Measurements from ENCODE around the gene KDM2B. TPM values are rescaled to one million over a fixed set of nuclear protein-coding genes. Genes with fewer than 3 reads are reported as not detected.

KDM2B gene
- total and polyA plus RNA-seq, 2 donors (not counting 3 experiments of a cell fraction or from before 2014, with no cell fraction given), result 26.8 to 37.3 TPM

- Histone ChIP-seq H3K36me3 (ENCODE audit: control insufficient read depth in 2 of 2, extremely low read depth in 1 of 2, insufficient read depth in 2 of 2, low read length in 2 of 2) (peaks cover 24 to 30% of the 10 kb centered on the region in 2 experiments), H3K9me3 (replicated peaks; ENCODE audit: control insufficient read depth, insufficient read depth, low read length) (no peaks in the 10 kb centered on the region), H3K79me2 (ENCODE audit: control insufficient read depth, insufficient read depth, low read length) (no peaks in the 10 kb centered on the region), H3K27me3 (ENCODE audit: control insufficient read depth in 2 of 2, insufficient read depth in 2 of 2, low read length in 2 of 2) (no peaks in the 10 kb centered on the region), H3K4me1 (ENCODE audit: control insufficient read depth, extremely low read depth, insufficient read depth, low read length) (no peaks in the 10 kb centered on the region), H3K4me2 (ENCODE audit: insufficient read depth, low read length) (no peak overlapping the region), H4K20me1 (replicated peaks; ENCODE audit: control insufficient read depth, extremely low read depth, insufficient read depth, low read length) (no peaks in the 10 kb centered on the region), H3K9me1 (replicated peaks; ENCODE audit: control insufficient read depth, extremely low read depth, insufficient read depth, low read length) (no peaks in the 10 kb centered on the region), H3K27ac (ENCODE audit: insufficient read depth, low read depth, low read length) (no peak overlapping the region), H2AFZ (ENCODE audit: low read depth, low read length) (no peak overlapping the region), H3K9ac (replicated peaks; ENCODE audit: extremely low read depth, insufficient read depth, low read length) (no peak overlapping the region), H3K4me3 (replicated peaks in 1 of 3; ENCODE audit: insufficient read depth in 1 of 3, low read depth in 1 of 3, low read length in 3 of 3) (no peak overlapping the region)
- POLR2A ChIA-PET, result no interaction called here
- TF ChIP-seq MYC (IDR thresholded peaks at IDR 0.05; ENCODE audit: low read depth, low read length) (no peak), POLR2AphosphoS5 (IDR thresholded peaks at IDR 0.05; ENCODE audit: insufficient read depth, low read depth, low read length) (no peak), MAX (IDR thresholded peaks at IDR 0.05; ENCODE audit: insufficient read depth, insufficient read length) (no peak), POLR2A (IDR thresholded peaks at IDR 0.05; ENCODE audit: low read depth, low read length) (no peak), GATA2 (IDR thresholded peaks at IDR 0.05; ENCODE audit: insufficient read depth, insufficient read length, low read depth, low read length) (no peak), JUN (IDR thresholded peaks at IDR 0.05; ENCODE audit: borderline replicate concordance, insufficient read depth, insufficient read length, low read depth) (no peak), CTCF (IDR thresholded peaks at IDR 0.05; ENCODE audit: extremely low read depth in 1 of 2, insufficient read depth in 1 of 2, low read depth in 1 of 2, low read length in 2 of 2) (no peak), EZH2 (IDR thresholded peaks at IDR 0.05; ENCODE audit: borderline replicate concordance, low read depth, low read length, severe bottlenecking) (no peak), FOS (IDR thresholded peaks at IDR 0.05; ENCODE audit: borderline replicate concordance, insufficient read depth, low read length) (no peak)
- no peak for FAIRE-seq
- BruUV-seq (replicated peaks), result no TSS peak
- dilution Hi-C loops (cut with MboI; ENCODE audit: extremely low pct_ligation_motif_present, low sequenced_read_pairs), result no loop called here
- intact Hi-C loops (cut with micrococcal nuclease), result no loop called here
- no peak for DNase-seq (ENCODE audit: low read depth, low spot score)
- CTCF ChIA-PET, result interaction anchor here (1.1 to 2.8 kb wide), 2 partner anchors 15 to 83 kb away, joined by 3 to 11 read pairs; no protein-coding TSS in a partner anchor
Observed at GRCh38 chr12:121417847-121418246, 163.0 kb downstream of the KDM2B start.
